ENCODE results near the gene OXA1L. TPM values are rescaled to one million over a fixed set of nuclear protein-coding genes. Genes with fewer than 3 reads are reported as not detected.

Gene OXA1L
- polyA plus RNA-seq, 3 donors = 61.2 to 264 (median 86.9) TPM

DNA sequence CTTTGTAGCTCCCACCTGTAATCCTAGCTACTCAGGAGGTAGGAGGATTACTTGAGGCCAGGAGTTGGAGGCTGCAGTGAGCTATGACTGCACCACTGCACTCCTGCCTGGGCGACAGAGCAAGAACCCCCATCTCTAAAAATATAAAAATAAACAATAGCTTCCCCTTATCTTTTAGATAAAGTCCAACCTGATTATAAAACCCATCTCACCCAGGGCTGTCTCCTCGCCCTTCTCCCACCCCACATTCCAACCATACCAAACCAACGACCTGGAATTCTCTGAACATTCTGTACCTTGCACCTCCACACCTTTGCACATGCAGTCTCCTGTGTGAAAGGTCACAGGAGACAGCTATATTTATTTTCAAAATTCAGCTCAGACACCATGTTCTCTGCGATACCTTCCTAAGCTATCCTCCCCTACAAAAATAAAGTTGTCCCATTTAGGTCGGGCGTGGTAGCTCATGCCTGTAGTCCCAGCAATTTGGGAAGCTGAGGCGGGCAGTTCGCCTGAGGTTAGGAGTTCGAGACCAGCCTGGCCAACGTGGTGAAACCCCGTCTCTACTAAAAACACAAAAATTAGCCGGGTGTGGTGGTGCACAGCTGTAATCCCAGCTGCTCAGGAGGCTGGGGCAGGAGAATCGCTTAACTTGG, 41.1 kb downstream of the OXA1L start:
- no peaks in the 10 kb centered on the region for H3K27me3 ChIP-seq (ENCODE audit: control insufficient read depth in 2 of 2, insufficient read depth in 2 of 2, low read length in 2 of 2)
- Mint-ChIP-seq H3K4me1 (peaks cover 87% of the 10 kb centered on the region), H3K36me3 (peaks cover 53 to 80% of the 10 kb centered on the region in 2 donors), H3K27me3 (ENCODE audit: low read depth in 3 of 3) (peaks cover 0 to 6% (median 5%) of the 10 kb centered on the region in 3 donors), H3K27ac (peak overlapping the region in 4 of 7 donors; percentile 70 to 79 (median 74)), H3K4me3 (peak overlapping the region in 1 of 2 donors; percentile 33), H3K9me3 (peaks cover 0 to 1% (median 0%) of the 10 kb centered on the region in 7 donors)
- H4K20me1 ChIP-seq (ENCODE audit: insufficient read depth, low read length) = peaks cover 74% of the 10 kb centered on the region
- intact Hi-C loops (cut with micrococcal nuclease) = no loop called here
- peaks cover 74 to 90% of the 10 kb centered on the region in 2 donors for H3K4me1 ChIP-seq (ENCODE audit: control insufficient read depth in 1 of 2, insufficient read depth in 2 of 2, low read length in 2 of 2)
- WGBS (ENCODE audit: insufficient coverage) = 96% methylated on average over 10 of the region's 13 CpGs
- H3K36me3 ChIP-seq (replicated peaks in 1 of 2; ENCODE audit: control insufficient read depth in 1 of 2, insufficient read depth in 2 of 2, low read length in 2 of 2) = peaks cover 9 to 49% of the 10 kb centered on the region in 2 donors
- peak overlapping the region; percentile 47 for H3K4me2 ChIP-seq (replicated peaks; ENCODE audit: extremely low read depth, low read length, poor library complexity, severe bottlenecking)
- DNase-seq = no peak
- TF ChIP-seq CTCF (IDR thresholded peaks at IDR 0.05) = no peak
- H3K4me3 ChIP-seq (replicated peaks in 1 of 3; ENCODE audit: low read depth in 2 of 3, low read length in 3 of 3) = peak overlapping the region in 1 of 3 experiments; percentile 17
- H3K9ac ChIP-seq (ENCODE audit: insufficient read depth, low read length, poor library complexity, severe bottlenecking) = no peak overlapping the region
- no peaks in the 10 kb centered on the region for H3K9me3 ChIP-seq (replicated peaks in 1 of 2; ENCODE audit: control insufficient read depth in 1 of 2, insufficient read depth in 1 of 2, low read length in 2 of 2)
- H2AFZ ChIP-seq (ENCODE audit: insufficient read depth, low read depth, low read length, poor library complexity, severe bottlenecking) = no peak overlapping the region
- peaks cover 95% of the 10 kb centered on the region for H3K79me2 ChIP-seq (ENCODE audit: insufficient read depth, low read length)
- H3K27ac ChIP-seq (ENCODE audit: low read depth in 1 of 2, low read length in 2 of 2) = peak overlapping the region in 1 of 2 donors; percentile 55

DNA sequence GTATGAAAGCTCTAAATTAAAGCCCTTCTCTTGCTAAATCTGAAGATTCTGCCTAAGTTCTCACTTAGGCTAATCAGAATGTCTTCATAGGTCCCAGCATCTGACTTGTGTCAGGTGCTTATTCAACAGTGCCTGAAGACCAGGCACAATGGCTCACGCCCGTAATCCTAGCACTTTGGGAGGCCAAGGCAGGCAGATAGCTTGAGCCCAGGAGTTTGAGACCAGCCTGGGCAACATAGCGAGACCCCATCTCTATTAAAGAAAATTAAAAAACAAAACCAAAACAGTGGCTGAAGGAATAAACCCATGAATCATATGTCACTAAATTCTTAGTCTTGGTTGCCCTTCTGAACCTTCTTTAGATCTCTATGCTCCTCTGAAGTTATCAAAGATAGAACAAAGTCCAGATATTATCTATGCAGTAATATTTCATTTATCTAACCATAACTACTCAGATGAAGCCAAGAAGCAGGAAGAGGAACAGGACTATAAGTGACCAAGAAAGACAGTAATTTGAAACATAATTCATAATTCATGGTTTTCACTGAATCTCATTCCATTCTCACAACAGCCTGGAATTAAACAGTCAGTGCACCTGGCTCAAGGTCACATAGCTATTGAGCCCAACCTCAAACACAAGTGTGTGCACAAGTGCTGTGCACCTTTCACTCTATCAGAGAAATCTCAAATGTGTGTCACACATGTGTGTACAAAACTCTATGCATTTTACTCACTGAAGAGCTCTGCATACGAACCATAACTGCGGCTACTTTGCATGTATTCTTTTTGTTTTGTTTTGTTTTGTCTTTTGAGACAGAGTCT, 42.1 kb downstream of the OXA1L start:
- DNase-seq = no peak
- peaks cover 0 to 1% (median 0%) of the 10 kb centered on the region in 7 donors for H3K9me3 Mint-ChIP-seq
- Histone ChIP-seq H3K4me3 (replicated peaks in 1 of 3; ENCODE audit: low read depth in 2 of 3, low read length in 3 of 3) (peak overlapping the region in 1 of 3 experiments; percentile 61), H3K4me1 (ENCODE audit: control insufficient read depth in 1 of 2, insufficient read depth in 2 of 2, low read length in 2 of 2) (peaks cover 74 to 90% of the 10 kb centered on the region in 2 donors), H3K27me3 (ENCODE audit: control insufficient read depth in 2 of 2, insufficient read depth in 2 of 2, low read length in 2 of 2) (no peaks in the 10 kb centered on the region), H3K9me3 (replicated peaks in 1 of 2; ENCODE audit: control insufficient read depth in 1 of 2, insufficient read depth in 1 of 2, low read length in 2 of 2) (no peaks in the 10 kb centered on the region), H3K79me2 (ENCODE audit: insufficient read depth, low read length) (peaks cover 95% of the 10 kb centered on the region), H3K9ac (ENCODE audit: insufficient read depth, low read length, poor library complexity, severe bottlenecking) (peak overlapping the region; percentile 0), H4K20me1 (ENCODE audit: insufficient read depth, low read length) (peaks cover 63% of the 10 kb centered on the region), H3K36me3 (replicated peaks in 1 of 2; ENCODE audit: control insufficient read depth in 1 of 2, insufficient read depth in 2 of 2, low read length in 2 of 2) (peaks cover 9 to 56% of the 10 kb centered on the region in 2 donors), H3K4me2 (replicated peaks; ENCODE audit: extremely low read depth, low read length, poor library complexity, severe bottlenecking) (peak overlapping the region; percentile 47), H2AFZ (ENCODE audit: insufficient read depth, low read depth, low read length, poor library complexity, severe bottlenecking) (no peak overlapping the region), H3K27ac (ENCODE audit: low read depth in 1 of 2, low read length in 2 of 2) (peak overlapping the region in 1 of 2 donors; percentile 55)
- peaks cover 86% of the 10 kb centered on the region for H3K4me1 Mint-ChIP-seq
- H3K27ac Mint-ChIP-seq = peak overlapping the region; percentile 52 to 96 (median 79)
- TF ChIP-seq CTCF (IDR thresholded peaks at IDR 0.05) = no peak
- peak overlapping the region in 1 of 2 donors; percentile 64 for H3K4me3 Mint-ChIP-seq
- WGBS (ENCODE audit: insufficient coverage) = 86% methylated on average over 3 of the region's 5 CpGs
- intact Hi-C loops (cut with micrococcal nuclease) = no loop called here
- peaks cover 49 to 77% of the 10 kb centered on the region in 2 donors for H3K36me3 Mint-ChIP-seq
- H3K27me3 Mint-ChIP-seq (ENCODE audit: low read depth in 3 of 3) = peaks cover 0 to 6% (median 5%) of the 10 kb centered on the region in 3 donors
